HuH-7.5 (cell line): ENCODE data around the gene CYP2A6.
"Not testable (repeated sequence)": the region's sequence is repeated elsewhere in the genome, so short reads cannot be mapped to it uniquely, and the experiment has no call there.

Experiments used
- DNase-seq: peaks from one replicate; pipeline ENCODE4 v3.0.0; 2011; ENCODE audit warnings: low spot score

Gene CYP2A6

GRCh38 chr19:40819479-40820234 lies 30.6 kb downstream of the CYP2A6 start:
- DNase-seq, result not testable (repeated sequence)

GRCh38 chr19:40818480-40819399 lies 31.5 kb downstream of the CYP2A6 start:
- DNase-seq, result not testable (repeated sequence)

GRCh38 chr19:40815223-40815622 lies 35.0 kb downstream of the CYP2A6 start:
- DNase-seq, result no peak

- DNase-seq, result no peak
Measured at GRCh38 chr19:40813182-40813581, 37.1 kb downstream of the CYP2A6 start.

- DNase-seq, result not testable (repeated sequence)
Measured at GRCh38 chr19:40812571-40812970, 37.7 kb downstream of the CYP2A6 start.

GRCh38 chr19:40811478-40812341 lies 38.5 kb downstream of the CYP2A6 start:
- no peak for DNase-seq

- not testable (repeated sequence) for DNase-seq
Measured at GRCh38 chr19:40810649-40811408, 39.4 kb downstream of the CYP2A6 start.

- DNase-seq, result no peak
Measured at GRCh38 chr19:40810160-40810559, 40.1 kb downstream of the CYP2A6 start.

GRCh38 chr19:40809358-40810086 lies 40.7 kb downstream of the CYP2A6 start:
- DNase-seq, result no peak

- DNase-seq, result no peak
Measured at GRCh38 chr19:40808497-40808896, 41.8 kb downstream of the CYP2A6 start.

- no peak for DNase-seq
Measured at GRCh38 chr19:40808021-40808325, 42.3 kb downstream of the CYP2A6 start.

- DNase-seq, result peak; percentile 80
Measured at GRCh38 chr19:40807147-40808020, 42.9 kb downstream of the CYP2A6 start.

GRCh38 chr19:40806423-40807146 lies 43.7 kb downstream of the CYP2A6 start:
- peak; percentile 83 for DNase-seq

GRCh38 chr19:40805258-40805868 lies 44.9 kb downstream of the CYP2A6 start:
- DNase-seq, result no peak

GRCh38 chr19:40804783-40805242 lies 45.4 kb downstream of the CYP2A6 start:
- DNase-seq, result no peak

GRCh38 chr19:40803857-40804782 lies 46.1 kb downstream of the CYP2A6 start:
- DNase-seq, result no peak

- DNase-seq, result no peak
Measured at GRCh38 chr19:40803170-40803856, 46.9 kb downstream of the CYP2A6 start.
